AG10803 (cell line): ENCODE measurements around the gene PPP1R1C.

Experiments used
- DNase-seq: peaks from one replicate; pipeline ENCODE4 v3.0.0; 2010; ENCODE audit warnings: low read depth
- H3K4me3 ChIP-seq: 2 replicates; pipeline ENCODE4 v1.5.1; 2011; ENCODE audit warnings: mild to moderate bottlenecking, low read length, control low read depth
- TF ChIP-seq, protein P1 (sequence below): conservative IDR thresholded peaks from 2 replicates; pipeline ENCODE4 v1.5.1; 2011; ENCODE audit warnings: mild to moderate bottlenecking, low read length, control low read depth, inconsistent platforms

The PPP1R1C gene

DNA sequence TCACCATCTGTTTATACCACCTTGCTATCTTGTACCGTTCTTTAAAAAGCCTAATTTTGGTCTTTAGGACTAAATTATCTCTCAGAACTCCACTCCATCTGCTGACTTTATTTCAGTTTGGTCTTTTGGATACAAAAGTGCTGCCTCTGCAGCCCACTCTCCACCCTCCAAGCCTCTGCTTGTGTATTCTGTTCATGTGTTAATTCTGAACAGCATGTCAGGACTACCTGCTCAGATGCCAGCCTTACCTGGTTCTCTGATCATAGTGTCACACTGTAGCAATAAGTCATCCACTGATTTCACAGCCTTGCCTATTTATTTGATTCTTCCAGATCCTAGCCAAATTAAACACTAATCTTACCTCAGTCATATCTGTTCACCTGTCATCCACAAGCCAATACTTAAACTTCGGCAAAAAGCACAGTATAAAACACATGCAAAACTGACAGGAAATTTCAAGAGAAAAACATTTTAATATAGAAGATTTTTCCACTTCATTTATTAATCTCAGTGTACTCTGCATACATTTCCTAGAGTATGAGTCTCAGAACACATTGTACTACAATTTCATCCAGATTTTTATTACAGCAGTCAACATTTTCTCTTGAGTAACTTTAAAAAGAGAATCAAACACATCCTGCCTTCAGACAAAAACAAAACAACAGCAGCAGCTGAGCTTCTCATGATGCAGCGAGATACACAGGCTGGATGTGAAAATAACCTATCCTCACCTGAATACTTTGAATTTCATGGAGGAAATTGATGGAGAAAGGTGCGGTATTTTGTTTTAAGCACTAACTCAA, 64.9 kb downstream of the PPP1R1C start:
- TF ChIP-seq, protein P1, sequence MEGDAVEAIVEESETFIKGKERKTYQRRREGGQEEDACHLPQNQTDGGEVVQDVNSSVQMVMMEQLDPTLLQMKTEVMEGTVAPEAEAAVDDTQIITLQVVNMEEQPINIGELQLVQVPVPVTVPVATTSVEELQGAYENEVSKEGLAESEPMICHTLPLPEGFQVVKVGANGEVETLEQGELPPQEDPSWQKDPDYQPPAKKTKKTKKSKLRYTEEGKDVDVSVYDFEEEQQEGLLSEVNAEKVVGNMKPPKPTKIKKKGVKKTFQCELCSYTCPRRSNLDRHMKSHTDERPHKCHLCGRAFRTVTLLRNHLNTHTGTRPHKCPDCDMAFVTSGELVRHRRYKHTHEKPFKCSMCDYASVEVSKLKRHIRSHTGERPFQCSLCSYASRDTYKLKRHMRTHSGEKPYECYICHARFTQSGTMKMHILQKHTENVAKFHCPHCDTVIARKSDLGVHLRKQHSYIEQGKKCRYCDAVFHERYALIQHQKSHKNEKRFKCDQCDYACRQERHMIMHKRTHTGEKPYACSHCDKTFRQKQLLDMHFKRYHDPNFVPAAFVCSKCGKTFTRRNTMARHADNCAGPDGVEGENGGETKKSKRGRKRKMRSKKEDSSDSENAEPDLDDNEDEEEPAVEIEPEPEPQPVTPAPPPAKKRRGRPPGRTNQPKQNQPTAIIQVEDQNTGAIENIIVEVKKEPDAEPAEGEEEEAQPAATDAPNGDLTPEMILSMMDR, result no peak
- H3K4me3 ChIP-seq, result no peak overlapping the region
- DNase-seq, result no peak

DNA sequence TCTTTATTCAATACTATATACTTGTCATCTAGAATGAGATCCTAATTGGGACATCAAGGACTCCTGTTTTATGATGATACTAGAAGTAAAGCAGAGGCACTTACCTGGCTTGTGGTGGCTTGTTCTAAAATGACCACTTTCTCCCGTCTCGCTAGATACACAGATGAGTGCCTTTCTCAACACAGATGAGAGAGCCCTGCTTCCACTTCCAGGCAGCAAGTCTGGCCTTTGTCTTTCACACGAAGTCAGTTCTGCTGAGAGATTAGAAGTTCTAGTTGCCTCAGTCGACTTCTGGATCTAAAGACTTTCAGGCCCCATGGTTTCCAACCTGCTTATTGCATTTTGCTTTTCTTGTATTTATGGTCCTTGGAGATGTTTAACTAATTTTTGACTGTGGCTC, 70.3 kb downstream of the PPP1R1C start:
- TF ChIP-seq, protein P1, result no peak
- H3K4me3 ChIP-seq, result no peak overlapping the region
- DNase-seq, result no peak

DNA sequence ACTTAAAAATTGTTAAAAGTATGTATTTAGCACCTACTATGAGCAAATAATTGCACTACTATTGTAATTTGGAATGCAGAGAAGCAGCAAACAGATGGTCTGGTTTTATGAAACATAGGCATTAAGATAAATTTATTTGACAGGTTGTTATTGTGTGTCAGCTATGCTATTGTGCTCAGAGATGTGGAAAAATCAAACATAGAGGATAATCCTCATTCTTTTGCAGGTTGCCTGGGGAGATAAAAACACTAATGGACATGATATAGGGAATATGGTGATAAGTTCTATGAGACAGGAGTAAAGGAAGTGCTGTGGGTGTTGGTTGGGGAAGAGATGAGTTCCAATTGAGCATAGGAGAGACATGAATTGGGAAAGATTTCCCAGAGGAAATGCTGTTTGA, 71.3 kb downstream of the PPP1R1C start:
- no peak overlapping the region for H3K4me3 ChIP-seq
- TF ChIP-seq, protein P1, result no peak
- no peak for DNase-seq

DNA sequence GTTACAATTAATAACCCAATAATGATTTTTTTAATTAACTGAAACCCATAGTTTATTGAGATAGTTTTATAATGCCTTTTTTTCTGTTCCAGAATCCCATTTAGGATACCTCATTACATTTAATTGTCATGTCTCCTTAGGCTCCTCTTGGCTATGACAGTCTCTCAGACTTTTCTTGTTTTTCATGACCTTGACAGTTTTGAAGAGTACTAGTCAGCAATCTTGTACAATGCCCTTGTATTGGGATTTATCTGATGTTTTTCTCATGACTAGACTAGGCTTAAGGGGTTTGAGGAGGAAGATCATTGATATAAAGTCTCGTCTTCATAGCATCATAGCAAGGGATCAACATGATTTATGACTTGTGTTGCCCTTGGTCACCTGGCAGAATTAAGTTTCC, 72.4 kb downstream of the PPP1R1C start:
- TF ChIP-seq, protein P1, result no peak
- H3K4me3 ChIP-seq, result no peak overlapping the region
- no peak for DNase-seq

DNA sequence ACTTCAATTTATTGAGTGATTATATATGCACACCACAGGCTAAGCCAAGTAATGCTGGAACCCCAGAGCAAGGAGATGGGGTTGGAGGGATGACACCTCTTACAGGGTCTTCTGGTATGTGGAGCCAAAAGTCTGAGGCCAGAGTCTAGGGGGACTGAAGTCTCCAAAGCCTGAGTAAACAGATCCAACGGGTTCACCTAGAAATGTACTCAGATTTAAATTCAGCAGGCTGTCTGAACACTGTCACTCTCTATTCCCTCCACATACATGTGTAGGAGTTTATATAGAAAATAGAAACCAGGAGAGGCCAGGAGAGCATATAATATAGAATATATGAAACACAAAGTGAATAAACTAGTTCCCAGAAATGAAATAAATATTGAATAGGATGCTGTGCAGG, 76.1 kb downstream of the PPP1R1C start:
- no peak for DNase-seq
- TF ChIP-seq, protein P1, result no peak
- no peak overlapping the region for H3K4me3 ChIP-seq

DNA sequence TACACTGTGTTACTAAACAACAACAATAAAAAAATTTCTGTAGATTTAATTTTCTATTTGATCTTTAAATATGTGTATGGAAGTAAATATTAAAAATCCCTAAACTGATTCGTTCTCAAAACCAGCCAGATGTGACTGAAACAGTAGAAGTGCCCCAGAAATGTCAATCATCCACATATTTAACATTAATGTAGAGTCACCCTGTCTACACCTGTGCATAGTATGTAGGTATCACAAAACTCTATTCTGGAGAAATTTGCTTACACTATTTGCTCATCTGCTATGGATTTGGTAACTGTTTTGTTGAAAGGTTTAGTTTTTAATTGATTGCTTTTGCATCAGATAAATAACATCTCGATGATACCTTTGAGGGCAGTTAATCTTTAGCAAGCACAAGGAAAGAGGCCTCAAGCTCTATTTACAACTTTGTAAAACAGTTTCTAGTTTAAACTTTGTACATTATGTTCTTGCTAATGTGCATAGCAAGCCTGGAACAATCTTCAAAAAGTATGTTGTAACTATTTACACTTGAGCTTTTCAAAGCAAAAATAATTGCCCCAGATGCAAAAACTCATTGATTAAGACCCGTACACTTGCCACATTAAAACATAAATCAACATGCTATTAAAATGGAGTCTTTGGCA, 76.8 kb downstream of the PPP1R1C start:
- no peak overlapping the region for H3K4me3 ChIP-seq
- no peak for DNase-seq
- TF ChIP-seq, protein P1, result no peak
